Ishikawa (cell line): ENCODE data around the gene ZNF785.

Experiments used
- CEBPB ChIP-seq: IDR thresholded peaks from 2 replicates; pipeline ENCODE4 v1.6.1; 2012
- CREB1 ChIP-seq: IDR thresholded peaks from 2 replicates; pipeline ENCODE4 v1.6.1; 2012; ENCODE audit warnings: low read depth
- EGR1 ChIP-seq: IDR thresholded peaks from 2 replicates; pipeline ENCODE4 v1.6.1; 2012
- MAX ChIP-seq: IDR thresholded peaks from 2 replicates; pipeline ENCODE4 v1.6.1; 2012
- RAD21 ChIP-seq: IDR thresholded peaks from 2 replicates; pipeline ENCODE4 v1.6.1; 2012; ENCODE audit warnings: low read depth
- TAF1 ChIP-seq: IDR thresholded peaks from 2 replicates; pipeline ENCODE4 v1.6.1; 2012; ENCODE audit warnings: low read depth, mild to moderate bottlenecking
- ZBTB7A ChIP-seq: IDR thresholded peaks from 2 replicates; pipeline ENCODE4 v1.6.1; 2012; ENCODE audit warnings: low read depth

GRCh38 chr16:30582611-30583340 lies 2.7 kb downstream of the ZNF785 start:
- TF ChIP-seq EGR1 (no peak), MAX (no peak), RAD21 (no peak), CEBPB (no peak), ZBTB7A (no peak), TAF1 (no peak), CREB1 (no peak)
